ENCODE measurements around the gene IPO13.

IPO13 gene

GRCh38 chr1:43930949-43931275 lies 15.8 kb upstream of the IPO13 start:
- DNase-seq: no peak

DNA sequence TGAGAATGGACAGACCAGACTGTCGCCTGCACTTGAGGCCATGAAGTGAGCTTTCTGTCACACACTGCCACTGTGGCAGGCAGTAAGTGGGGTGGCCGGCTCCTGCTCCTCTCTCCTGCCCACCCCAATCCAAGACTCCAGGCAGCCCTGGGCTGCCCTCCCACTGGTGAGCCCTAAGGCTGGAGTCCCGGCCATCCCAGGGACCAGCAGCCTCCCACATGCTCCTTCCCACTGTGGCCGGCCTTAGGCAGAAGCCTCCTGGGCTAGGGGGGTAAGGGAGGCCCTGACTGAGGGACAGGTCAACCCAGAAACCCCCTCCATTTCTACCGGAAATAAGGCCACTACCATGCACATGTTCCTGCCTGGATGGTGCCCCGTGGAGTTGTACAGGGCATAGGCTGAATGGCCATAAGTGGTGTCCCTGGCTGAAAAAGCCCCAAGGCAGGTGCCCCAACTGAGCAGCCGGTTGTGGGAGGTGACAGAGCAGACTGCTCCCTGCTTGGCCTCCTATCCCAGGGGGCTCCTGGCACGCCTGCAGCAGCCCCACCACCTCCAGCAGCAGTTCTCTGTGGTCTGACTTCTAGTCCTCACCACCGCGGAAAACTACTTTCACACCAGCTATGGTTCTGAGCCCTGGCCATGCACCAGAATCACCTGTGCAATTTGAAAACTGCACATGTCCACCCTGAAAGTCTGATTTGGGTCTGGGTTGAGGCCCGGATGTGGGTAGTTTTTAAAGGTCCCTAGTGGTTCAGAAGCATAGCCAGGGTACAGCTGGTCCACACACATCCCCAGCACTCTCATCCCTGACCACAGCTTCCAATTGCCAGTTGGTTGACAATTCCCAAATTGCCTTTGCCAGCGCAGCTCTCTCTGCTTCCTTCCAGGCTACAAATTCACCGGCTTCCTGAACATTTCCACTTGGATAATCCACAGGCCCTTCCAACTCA lies 14.8 kb upstream of the IPO13 start:
- no peak for DNase-seq

DNA sequence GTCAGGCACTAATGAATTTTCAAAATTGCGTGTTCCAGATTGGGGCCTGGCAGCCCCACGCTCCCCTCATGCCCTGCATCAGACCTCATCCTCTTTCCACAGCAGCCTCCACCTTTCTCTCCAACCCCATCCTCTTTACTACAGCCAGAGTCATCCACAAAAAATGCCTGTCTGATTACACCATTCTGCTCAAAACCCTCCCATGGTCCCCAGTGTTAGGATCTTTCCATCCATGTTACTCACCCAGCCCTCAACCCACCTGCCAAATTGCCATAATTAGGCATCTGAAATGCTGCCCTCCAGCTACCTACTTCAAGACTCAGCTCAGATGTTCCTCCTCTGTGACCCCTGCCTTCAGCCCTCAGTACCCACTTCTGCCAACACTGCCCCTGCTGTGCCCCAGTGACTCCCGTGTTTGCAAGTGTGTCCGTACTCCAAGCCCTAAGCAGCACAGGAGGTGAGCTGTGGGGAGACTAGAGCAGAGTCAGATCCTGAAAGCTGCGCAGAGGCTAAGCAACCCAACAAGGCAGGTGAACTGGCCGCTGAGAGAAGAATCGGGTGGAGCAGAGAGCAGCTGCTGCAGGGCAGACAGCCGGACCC lies 13.9 kb upstream of the IPO13 start:
- no peak for DNase-seq

DNA sequence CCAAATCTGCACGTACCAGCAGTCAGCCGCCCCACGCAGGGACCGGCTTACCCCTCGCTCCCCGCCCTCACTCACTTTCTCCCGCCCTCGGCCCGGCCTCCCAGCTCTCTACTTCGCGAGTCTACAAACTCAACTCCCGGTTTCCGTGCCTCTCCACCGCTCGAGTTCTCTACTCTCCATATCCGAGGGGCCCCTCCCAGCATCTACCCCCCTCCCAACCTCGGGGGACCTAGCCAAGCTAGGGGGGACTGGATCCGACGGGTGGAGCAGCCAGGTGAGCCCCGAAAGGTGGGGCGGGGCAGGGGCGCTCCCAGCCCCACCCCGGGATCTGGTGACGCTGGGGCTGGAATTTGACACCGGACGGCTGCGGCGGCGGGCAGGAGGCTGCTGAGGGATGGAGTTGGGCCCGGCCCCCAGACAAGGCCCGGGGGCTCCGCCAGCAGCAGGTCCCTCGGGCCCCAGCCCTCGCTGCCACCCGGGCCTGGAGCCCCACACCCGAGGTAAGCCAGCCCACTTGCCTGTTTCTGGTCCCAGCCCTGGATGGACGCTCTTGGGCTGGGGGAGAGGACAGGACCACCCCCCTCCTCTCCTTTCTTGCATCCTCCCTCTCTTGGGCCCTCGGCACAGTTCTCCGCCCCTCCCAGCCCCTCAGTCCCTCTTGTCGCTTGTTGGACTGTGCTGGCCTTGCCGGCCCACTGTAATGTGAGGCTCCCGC lies 13.2 kb upstream of the IPO13 start, which contains the start of gene ARTN:
TSS of gene ARTN (plus strand) at position 416 of the 715 bp plus-strand sequence. CDS start 1,856 bp downstream, outside the sequence.
- peak; percentile 48 for DNase-seq

GRCh38 chr1:43934101-43934985 lies 12.4 kb upstream of the IPO13 start:
- peak; percentile 87 for DNase-seq

DNA sequence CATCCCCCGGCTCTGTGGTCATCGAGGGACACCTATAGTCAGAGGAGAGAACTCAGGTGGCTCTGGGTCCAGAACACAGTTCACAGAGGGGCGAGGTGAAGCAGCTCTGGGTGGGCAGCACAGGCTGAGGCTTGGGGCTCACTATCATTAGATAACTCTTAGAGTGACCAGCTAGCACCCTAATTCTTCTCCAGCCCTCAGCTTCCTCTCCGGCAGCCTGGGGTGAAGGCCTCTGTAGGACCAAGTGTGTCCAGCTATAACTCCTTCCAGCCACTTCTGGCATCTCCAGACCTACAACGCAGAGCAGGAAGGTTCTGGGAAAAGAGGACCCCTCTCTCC lies 11.8 kb upstream of the IPO13 start:
- no peak for DNase-seq

- peak; percentile 80 for DNase-seq
Observed at GRCh38 chr1:43935711-43936427, 10.9 kb upstream of the IPO13 start.

DNA sequence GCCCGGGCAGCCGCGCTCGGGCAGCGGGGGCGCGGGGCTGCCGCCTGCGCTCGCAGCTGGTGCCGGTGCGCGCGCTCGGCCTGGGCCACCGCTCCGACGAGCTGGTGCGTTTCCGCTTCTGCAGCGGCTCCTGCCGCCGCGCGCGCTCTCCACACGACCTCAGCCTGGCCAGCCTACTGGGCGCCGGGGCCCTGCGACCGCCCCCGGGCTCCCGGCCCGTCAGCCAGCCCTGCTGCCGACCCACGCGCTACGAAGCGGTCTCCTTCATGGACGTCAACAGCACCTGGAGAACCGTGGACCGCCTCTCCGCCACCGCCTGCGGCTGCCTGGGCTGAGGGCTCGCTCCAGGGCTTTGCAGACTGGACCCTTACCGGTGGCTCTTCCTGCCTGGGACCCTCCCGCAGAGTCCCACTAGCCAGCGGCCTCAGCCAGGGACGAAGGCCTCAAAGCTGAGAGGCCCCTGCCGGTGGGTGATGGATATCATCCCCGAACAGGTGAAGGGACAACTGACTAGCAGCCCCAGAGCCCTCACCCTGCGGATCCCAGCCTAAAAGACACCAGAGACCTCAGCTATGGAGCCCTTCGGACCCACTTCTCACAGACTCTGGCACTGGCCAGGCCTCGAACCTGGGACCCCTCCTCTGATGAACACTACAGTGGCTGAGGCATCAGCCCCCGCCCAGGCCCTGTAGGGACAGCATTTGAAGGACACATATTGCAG lies 10.2 kb upstream of the IPO13 start:
- peak; percentile 70 for DNase-seq

DNA sequence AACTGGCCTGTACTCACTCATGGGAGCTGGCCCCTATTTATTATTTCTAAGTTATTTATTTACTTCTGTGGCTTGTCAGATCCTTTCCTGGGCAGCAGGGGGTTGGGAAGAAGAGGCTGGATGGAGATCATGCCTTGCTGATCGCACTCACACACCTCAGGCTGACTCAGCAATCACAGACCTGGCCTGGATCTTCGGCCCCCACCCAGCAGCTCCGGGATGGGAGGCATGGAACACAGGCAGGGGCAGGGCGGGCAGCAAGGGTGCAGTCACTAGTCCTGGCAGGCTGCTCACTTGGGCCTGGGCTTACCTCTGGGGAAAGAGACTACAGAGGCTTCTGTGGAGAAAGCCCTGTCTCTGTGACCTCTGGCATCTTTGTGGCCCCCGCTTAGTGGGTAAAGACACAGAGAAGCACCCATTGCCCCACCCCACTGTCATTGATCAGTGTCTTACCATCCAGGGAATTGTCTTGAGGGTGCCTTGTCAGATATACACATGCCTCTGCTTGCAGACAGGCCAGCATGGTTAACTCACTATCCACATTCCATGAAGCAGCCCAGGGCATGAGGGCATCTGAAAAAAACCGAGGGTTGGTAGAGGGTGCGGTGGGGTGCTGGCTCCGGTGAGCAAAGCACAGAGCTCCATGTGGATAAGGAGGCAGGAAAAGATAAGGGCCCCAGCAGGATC lies 9.4 kb upstream of the IPO13 start:
- no peak for DNase-seq

DNA sequence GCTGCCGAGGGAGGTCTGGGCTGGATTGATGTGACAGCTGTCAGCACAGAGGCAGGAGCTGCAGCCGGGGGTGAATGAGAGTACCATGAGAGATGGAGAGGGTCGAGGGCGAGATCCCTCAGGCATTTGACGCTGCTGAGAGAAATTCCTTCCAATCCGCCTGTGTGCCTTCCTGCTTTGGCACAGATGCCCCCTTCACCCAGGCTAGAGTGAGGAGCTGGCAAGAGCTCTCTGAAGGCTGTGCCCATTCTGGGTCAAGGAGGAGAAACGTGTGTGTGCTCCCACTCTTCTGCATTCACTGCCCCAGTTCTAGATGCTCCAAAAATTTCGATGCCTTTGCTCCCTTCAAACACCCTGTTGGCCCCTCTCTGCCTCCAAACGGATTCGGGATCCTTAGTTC lies 8.4 kb upstream of the IPO13 start:
- no peak for DNase-seq

DNA sequence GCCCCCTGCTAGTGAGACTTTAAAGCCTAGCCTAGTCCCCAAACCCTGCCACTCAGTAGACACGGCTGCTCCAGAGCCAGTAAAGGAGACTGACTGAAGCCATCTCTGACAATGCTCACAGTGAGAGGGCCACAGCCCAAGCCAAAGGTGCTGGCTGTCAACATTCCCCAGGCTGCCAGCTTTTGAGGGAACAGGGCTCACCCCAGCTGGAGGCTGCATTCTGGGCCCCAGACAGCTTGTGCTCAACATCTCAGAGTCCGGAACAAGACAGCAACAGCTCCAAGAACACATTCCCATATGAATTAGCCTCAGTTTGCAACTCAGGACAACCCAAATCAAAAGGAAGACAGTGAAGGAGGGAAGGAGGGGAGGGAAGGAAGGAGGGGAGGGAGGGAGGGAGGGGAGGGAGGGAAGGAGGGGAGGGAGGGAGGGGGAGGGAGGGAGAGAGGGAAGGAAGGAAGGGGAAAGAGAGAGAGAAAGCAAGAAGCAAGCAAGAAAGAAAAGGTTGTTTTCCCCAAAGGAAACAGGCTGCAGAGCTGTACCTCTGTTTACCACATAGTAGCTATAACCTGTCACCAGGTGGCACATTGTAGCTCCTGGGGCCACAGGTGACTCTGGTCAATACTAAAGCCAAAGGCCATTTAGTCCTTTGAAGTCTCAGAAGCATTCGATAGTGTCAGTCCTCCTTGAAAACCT lies 7.7 kb upstream of the IPO13 start:
- no peak for DNase-seq

DNA sequence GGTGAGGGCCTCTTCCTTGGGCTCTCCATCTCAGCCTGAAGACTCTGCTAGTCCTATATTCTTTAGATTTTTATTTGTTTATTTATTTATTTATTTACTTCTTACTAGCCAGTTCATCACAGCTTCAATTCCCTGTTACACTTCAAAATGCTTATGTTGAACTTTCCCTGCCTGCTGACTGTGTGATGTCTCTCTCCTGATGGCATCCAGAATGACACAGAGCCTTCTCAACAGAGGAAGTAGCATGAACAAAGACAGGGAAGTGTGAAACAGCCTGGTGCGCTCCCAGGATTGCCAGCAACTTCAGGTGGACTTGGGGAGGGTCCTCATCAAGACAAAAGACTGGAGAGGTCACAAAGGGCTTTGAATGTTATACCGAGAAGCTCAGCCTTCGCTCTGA lies 4.3 kb upstream of the IPO13 start:
- DNase-seq: no peak

- DNase-seq: no peak
Observed at GRCh38 chr1:43944860-43945259, 1.9 kb upstream of the IPO13 start.

DNA sequence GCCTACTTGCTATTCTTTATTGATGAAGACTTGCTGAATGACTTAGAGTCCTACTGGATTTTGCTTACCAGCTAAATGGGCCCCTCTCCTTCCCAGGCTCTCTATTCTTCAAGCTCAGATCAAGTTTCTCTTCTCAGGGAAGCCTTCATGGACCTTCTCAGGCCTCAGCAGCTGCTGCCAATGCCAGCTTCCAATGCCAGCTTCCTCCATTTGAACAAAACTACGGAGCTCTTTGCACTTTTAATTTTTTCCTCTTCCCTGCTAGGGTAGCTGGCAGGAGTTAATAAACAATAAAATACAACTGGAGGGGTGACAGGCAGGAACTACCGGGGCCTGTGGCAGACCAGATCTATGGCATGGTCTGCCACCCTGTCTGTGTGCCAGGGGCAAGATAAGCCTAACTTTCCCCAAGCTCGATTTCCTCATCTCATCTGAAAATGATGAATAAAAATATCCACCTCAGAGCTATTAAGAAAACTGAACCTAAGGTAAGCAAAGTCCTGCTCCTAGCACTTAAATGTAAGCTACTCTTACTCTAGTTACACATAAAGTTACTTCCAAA lies 995 bp upstream of the IPO13 start:
- no peak for DNase-seq

DNA sequence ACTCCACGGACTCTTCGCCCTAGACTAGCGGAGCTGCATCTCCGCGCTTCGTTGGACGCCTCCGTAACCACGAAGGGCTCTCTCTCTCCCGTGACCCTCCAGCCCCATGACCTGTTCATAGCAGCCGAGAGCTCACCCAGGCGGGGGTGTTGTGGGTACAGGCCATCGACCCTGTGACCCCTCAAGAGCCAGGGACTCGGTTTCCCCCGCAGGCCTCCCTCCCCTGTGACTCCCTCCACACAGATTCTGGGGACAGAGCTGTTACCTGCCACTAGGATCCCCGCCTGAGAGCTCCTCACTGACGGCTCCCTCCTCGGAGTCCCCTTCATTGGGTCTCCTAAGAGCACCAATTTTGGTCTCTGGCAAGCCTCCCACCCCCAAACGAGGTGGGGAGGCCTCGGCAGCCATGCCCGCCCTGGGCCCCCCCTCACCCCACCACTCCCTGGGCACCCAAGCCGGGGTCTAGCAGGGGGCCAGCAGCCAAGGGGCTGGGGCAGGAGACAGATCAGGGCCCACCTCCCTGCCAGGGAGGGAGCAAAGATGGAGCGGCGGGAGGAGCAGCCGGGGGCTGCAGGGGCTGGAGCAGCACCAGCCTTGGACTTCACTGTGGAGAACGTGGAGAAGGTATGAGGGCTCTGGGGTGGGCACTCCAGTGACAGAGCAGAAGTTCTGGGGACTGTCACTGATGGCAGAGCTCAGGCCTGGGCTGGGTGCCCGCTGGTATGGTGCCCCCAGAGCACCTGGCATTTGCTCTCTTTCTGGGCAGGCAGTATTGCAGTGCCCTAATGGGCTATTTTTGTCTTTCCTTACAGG lies 517 bp downstream of the IPO13 start:
- DNase-seq: no peak

DNA sequence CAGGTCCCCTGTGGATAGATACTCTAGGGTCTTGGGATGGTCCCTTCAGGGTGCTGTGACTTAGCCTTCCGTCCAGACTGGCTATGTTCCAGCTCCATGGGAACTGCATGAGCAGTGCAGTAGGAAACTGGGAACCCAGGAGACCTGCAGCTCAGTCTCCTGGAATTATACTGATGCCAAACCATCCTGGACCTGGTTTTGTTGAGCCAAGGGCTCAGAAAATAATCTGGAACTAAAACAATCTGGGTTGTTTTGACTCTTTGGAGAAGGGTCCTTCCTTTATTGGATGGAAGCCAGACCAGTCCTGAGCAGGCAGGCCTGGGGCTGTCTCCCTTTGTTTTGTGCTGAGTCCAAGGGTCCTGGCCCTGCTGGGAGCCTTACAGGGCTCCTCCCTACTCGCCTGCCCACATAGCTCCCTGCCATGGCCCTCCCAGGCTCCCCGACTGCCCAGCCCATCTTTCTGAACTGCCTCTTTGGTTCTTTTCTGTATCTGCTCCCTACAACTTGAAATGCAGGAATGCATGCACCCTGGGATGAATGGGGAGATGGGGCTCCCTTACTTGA lies 1.2 kb downstream of the IPO13 start:
- DNase-seq: peak; percentile 15

DNA sequence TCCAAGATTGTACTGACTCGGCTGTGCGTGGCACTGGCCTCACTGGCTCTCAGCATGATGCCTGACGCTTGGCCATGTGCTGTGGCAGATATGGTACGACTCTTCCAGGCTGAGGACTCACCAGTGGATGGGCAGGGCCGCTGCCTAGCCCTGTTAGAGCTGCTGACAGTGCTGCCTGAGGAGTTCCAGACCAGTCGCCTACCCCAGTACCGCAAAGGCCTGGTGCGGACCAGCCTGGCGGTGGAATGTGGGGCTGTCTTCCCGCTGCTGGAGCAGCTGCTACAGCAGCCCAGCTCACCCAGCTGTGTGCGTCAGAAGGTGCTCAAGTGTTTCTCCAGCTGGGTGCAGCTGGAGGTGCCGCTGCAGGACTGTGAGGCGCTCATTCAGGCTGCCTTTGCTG lies 2.9 kb downstream of the IPO13 start:
- no peak for DNase-seq
